Measurements from ENCODE around the gene CCM2L.

The CCM2L gene

DNA sequence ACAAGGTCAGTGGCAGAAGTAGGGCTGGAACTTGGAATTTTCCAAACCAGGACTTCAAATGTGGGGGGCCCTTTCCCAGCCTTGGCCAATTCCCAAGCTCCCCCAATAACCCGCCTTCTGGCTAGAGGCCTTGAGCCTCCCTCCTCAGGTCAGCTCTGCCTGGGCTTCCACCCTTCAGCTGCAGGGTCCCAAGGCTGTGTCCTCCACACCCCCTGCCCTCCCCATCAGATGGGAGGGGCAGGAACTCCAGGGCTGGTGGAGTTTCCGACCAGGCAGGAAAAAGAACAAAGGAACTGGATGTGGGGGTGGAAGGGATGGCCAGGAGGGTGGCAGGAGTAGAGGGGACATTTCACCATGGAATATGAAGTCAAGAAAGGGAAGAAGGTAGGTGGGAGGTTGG is at the start of gene CCM2L:
Gene CCM2L (plus strand): TSS at position 338 of the 400 bp plus-strand sequence. CDS start 17 bp downstream, at position 355.
- no peak for DNase-seq

DNA sequence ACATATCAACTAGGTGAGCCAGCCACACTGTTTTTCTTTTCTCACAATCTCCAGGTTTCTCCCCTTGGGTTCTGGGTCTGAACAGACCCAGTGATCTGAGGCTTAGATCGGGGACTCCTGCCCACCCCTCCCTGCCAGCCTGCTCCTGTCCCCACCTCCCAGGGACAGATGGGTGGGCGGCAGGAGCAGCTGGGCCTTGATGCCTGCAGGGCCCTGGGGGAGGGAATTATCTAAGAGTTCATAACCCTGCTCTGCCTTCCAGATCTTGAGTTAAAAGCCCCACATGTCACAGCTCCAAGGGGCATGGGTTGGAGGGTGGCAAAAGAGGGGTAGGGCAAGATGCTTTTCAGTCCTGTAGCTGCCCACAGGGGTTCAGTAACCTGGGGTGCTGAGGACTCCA is 47.5 kb upstream of the CCM2L start:
- no peak for DNase-seq

DNA sequence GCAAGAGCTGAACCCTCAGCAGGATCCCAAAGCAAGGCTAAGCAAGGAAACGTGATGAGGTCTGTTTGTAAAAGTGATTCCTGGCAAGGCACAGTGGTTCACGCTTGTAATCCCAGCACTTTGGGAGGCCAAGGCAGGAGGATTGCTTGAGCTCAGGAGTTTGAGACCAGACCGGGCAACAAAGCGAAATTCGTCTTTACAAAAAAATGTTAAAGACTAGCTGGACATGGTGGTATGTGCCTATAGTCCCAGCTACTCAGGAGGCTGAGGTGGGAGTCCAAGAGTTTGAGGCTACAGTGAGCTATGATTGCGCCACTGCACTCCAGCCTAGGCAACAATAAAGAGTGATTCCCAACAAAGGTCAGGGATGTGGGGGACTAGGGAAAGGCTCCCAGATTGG is 46.3 kb upstream of the CCM2L start:
- no peak for DNase-seq

DNA sequence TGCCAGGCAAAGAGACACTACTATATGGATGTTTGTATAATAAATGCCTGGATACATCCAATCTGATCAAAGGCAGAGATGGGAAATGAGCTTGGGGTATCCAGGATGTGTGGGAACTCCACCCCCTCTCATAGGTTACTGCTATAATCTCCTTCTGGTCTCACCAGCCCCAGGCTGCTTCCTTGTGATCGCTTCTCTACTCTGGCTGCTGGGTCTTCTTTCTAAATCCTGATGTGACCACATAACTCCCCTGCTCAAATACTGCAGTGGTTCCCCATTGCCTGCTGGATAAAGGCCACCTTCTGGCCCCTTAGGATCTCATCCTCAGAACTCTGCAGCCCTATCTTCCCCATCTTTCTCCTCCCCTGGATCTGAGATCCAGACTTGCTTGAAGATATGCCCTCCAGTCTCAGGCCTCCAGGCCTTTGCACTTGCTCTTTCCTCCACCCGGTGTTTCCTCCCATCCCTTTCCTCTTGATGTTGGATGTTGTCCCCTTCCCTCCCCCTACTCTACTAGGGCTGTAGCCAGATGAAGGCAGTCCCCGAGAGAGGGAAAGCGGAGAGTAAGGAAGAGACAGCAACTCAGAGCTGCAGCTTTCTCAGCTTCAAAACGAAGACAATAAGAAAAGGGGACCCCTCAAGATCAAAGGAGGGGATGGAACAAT is 43.1 kb upstream of the CCM2L start:
- no peak for DNase-seq

DNA sequence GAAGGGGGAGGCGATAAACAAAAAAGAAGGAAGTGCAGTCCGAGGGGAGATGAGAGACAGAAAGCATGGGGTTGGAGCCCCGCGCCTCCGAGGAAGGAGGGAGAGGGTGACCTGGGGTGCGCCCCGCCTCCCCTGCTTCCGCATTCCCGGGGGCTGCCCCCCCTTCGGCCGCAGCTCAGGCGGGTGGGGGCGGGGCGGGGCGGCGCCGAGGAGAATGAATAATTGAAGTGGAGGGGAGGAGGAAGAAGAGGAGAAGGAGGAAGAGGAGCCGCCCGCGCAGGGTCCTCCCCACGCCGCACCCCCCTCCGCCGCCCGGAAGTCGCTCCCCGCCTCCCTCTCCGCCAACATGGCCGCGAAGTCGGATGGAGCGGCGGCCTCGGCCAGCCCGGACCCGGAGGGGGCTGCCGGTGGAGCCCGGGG is 42.4 kb upstream of the CCM2L start, which contains the start of gene XKR7:
Gene XKR7 (plus strand): TSS at position 322 of the 420 bp plus-strand sequence. CDS start 25 bp downstream, at position 347.
- no peak for DNase-seq

DNA sequence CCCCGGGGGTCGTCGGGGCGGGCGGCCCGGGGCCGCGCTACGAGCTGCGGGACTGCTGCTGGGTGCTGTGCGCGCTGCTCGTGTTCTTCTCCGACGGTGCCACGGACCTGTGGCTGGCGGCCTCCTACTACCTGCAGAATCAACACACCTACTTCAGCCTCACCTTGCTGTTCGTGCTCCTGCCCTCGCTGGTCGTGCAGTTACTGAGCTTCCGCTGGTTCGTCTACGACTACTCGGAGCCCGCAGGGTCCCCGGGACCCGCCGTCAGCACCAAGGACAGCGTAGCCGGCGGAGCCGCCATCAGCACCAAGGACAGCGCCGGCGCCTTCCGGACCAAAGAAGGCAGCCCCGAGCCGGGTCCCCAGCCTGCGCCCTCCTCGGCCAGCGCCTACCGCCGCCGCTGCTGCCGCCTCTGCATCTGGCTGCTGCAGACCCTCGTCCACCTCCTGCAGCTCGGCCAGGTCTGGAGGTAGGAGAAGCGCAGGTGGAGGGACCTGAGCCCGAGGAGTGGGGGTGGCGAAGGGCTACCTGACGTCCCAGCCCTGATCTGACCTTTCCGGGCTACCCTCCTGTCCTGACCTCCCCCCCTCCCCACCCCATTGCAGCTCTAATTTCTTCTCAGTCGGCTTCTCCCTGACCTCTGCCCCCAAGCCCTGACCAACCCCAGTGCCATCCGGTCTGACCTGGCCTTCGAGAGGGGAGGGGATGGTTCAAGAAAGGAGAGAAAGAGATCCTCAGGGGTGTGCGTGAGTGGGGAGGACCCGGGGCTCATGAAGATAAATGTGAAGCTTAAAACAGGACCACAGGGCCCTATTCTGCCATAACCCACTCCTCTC is 41.7 kb upstream of the CCM2L start:
- DNase-seq, result peak; percentile 78

DNA sequence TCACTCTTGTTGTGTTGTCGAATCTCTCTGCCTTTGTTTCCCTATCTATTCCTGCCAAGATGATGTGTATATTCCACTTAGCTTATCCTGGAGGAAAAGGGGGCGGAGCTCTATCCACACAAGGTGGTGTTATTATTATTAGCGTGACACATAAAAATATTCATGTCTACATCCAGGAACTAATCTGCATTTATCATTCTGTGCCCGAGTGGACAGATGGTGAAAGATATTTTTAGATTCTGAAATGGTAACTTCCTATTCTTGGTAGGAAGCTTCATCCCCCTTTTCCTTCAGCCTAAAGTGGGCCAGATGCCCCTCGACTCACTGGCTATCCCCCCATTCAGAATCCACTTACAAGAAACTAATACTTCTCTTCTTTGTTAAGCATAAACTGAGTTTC is 40.2 kb upstream of the CCM2L start:
- DNase-seq, result no peak

DNA sequence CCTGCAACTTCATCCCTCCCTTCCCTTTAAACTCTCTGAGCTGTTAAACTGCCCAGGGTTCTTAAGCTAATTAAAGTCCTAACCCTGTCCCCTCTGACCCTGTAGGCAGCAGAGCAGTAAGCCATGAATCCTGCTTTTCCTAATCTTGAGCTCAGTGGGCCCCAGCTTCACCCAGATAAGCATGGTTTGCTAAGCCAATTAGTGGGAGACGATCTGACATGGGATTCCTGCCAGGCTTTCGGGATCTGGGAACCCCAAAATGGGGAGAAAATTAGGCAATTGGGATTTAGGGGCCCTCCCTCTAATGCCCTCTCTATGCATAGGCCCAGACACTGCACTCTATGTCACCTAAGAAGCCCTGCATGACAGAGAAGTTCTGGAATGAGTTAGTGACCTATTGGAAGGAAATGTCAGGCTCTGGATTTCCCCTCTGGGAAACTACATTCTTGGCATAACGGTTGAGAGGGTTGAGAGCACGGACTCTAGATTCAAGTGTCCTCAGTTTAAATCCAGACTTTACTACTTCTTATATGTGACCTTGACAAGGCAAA is 37.7 kb upstream of the CCM2L start:
- DNase-seq, result no peak

DNA sequence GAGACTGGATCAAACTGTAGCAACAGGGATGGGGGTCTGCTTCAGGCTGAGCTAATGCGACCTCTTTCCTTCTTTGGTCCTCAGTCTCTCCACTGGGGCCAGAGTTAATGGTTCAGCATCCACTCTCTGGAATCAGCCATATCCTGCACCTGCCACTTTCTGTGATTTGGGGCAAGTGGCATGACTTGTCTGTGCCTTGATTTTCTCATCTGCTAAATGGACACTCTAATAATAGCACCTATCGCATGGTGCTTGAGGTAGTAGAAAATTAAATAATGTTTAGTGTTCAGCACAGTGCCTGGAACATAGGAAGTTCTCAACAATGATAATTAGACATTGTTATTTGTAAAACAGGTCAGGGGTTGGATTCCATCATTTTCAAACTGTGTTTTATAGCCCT is 35.9 kb upstream of the CCM2L start:
- no peak for DNase-seq

DNA sequence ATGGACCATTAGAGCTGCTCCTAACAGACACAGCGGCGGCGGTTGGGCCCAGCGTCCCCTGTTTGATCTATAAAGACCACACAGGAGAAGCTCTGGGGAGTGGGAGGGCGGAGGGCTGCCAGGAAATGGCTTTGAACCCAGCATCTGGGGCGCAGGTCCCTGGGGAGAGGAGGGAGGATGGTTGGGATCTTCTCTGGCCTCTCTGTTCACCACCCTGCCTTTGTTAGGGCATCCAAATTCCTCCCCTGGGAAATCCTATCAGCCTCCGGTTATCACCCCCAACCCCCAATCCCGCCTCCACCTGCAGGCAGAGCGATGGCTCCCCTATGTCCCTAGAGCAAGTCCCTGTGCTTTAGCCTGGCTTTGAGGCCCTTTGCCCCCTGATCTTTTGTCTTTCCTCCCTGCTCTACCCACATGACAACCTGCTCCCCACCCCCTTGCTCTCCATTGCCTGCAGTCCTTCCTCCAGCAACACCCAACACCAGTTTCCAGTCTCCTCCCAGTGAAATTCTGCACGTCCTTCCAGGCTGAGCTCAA is 35.2 kb upstream of the CCM2L start:
- DNase-seq, result no peak

DNA sequence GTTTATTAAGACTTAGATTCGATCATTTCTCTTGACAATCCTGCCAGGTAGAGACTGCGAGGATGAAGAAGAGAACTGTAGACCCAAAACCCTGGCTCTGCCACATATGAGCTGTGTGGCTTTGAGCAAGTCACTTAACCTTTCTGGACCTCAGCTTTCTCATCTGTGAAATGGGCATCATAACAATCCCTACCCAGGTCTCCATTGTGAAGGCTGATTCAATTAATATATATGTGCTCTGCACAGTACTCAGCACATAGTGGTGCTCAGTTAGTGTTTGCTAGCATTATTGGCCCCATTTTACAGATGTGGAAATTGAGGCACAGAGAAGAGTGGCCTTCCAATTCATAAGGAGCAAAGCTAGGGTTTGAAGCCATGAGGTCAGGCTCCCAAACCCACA is 34.4 kb upstream of the CCM2L start:
- no peak for DNase-seq

DNA sequence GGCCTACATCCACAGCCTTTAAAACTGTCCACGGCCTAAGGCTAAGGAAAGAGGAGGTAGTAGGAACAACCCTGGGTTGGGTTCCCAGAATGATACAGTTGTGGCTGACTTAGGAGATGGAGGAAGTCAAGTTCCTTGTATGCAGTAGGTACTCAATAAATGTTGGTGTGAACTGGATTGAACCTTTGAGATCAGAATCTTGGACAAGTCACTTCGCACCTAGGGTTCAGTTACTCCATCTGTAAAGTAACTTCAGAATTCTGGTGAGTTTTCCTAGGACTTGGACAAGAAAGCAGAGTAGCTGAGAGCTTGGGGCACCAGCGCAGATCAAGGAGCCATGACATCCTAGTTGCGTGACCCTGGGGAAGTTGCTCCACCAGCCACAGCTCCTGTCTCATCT is 33.2 kb upstream of the CCM2L start:
- DNase-seq, result no peak

DNA sequence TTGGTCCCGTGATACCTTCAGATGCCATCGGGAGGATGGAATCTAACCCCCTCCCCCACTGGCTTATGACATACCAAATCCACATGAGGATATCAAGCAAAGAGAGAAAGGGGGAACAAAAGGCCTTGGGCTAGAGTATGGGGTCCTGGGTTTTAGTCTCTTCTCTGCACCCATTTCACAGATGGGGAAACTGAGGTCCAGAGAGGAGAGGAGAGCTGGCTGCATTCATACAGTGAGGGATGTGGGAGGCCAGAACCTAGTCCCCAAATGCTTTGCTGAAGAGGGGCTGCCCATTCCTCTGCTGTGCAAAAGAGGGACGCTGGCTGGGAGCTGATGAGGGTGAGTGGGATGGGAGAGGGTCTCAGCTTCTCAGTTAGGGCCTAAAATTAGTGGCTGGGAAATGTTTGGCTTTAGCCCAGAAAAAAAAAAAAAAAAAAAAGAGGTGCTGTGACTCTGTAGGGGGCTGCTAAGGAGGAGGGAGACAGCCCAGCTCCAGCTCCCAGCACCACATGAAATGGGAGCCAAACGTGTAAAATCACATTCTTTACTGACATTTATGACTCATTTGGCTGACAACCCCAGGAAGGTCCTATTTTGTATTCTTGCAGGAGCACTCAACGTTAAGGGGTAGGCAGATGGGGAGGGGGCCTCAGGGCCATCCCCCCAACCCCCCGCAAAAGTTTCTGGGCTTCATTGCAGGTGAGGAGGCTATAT is 30.4 kb upstream of the CCM2L start:
- no peak for DNase-seq

DNA sequence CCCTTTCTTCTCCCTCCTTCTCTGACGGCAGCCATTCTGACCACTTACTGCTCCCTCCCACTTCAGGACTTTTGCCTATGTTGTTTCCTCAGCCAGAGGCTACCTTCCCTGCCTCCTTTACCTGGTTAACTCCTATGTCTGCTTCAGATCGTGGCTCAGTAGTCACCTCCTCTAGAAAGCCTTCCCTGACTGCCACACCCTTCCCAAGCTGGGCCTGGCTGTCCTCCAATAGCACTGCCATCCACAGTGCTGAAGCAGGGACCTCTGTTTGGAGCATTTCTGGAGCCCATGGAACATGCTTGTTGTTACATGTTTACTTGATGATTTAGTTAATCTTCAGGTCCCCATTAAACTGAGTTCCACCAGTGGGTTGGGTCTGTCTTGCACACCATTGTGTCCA is 28.5 kb upstream of the CCM2L start:
- no peak for DNase-seq

DNA sequence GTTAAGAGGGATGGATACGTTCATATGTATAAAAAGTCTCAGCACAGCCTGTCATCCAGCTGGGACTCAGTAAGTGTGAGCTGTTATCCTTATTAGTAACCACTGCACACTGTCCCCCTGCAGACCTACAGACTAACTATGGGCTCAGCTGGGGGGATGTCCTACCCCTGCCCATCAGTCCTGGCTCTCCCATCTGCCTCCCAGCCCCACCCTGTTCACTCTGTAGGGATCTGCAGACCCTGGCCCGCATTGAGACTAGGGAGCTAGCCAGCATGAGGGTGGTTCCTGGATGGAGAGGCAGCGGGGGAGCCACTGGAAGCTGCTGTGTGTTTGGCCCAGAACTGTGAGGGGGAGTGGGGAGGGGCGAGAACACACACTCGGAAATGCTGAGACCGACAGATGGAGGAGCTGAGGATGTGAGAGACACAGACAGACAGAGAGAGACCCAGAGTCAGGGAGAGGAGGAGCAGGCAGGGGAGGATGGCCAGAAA is 25.2 kb upstream of the CCM2L start:
- no peak for DNase-seq

DNA sequence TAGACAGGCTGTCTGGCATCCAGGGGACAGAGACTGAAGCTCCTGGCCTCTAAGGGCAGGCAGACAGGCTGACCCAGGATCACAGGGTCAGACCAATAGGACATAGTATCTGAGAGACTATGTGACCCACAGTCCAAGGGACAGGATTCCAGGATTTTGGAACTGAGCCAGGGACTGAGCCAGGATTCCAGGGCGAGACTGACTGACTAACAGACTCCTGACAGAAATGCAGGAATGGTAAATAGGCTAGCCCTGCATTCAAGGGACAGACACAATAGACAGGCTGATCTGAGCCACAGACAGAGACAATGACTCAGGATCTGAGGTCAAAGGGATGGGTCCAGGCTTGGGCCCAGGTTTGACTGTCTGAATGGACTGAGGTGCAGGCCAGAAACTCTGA is 22.5 kb upstream of the CCM2L start:
- no peak for DNase-seq

DNA sequence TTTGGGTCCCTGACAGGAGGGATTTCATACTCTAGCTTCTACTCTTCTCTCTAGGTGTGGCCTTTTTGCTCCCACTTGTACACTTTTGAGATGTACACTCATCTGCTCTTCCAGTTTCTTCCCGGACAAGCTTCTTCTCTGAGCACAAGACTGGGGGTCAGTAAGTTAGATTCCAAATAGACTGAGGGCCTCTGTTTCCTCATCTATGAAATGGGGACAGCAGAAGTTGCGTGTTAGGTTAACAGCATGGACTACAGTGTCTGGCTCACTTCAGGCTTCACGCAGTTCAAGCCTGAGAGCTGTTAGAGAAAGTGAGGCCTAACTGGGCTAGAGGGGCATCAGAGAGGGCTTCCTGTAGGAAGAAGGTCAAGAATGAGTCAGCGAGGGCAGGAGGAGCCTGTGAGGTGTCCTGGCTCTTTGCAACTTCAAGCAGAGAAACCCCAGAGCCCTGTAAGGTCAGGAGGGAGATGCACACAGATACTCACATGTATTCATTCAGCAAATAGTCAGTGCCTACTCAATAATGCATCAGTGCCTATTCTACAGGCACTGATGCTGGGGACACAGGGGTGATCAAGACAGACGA is 21.7 kb upstream of the CCM2L start:
- no peak for DNase-seq

DNA sequence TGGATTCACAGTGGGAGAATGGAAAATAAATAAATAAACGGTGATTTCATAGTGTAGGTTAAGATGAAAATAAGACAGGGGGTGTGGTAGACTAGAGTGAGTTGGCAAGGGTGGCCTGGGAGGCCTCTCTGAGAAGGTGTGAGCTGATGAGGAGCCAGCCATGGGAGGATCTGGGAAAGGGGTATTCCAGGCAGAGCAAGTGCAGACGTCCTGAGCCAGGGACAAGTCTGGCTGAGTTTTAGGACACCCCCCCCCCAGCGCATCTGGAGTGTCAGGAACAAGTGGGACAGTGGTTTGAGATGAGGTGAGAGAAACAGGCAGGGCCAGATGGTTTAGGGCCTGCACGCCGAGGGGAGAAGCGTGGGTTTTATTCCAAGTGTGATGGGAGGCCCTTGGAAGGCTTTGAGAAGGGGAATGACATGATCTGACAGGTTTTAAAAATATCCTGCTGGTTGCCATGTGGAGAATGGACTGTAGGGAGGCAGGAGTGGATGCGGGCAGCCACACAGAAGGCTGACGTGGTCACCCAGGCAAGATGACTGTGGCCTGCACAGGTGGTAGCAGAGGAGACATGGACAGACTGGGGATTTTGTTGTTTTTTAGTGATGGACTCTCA is 21.1 kb upstream of the CCM2L start:
- no peak for DNase-seq

DNA sequence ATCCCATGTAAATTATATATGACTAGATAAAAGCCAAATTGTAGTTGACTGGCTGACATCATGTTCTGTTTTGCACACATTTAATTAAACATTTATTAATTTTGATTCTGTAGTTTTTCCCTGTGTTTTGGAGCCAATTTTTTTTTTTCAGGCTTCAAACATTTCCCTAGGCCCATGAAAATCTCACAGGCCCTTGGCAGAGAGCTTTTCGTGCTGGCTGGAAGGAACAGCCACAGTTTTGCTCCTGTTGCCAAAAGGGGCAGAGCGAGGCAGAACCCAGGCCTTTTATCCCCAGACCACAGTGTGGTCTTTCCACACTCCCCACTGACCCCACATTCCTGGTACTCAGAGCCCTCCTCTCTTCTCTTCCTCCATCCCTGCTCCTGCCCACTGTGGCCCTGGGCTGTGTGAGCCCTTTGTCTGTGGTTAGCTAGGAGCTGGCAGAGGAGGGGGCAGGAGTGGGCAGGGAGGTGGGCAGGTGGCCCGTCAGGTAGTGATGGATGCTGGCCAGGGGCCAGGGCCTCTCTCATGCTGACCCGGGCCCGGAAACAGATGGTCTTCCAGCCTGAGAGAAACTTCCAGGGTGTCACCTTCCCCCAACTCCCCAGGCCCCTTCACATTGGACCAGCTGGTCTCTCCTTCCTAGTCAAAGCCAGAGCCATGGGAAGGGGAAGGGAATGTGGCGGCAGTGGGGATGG is 19.4 kb upstream of the CCM2L start:
- no peak for DNase-seq

DNA sequence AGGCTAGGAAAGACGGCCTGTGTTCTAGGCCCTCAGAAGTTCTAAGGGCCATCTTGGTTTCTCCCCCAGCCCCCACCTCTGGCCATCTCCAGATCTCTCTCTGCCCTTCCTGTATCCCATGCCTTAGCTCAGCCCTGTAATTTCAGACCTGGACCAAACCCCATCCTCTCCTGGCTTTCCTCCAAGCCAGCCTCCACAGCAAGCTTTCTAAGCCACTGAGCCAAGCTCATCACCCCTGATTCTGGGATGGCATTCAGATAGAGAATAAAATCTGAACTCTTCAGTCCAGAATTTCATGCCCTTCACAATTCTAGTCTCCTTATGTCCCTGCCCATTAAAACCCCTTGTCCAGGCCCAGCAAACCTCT is 18.9 kb upstream of the CCM2L start:
- DNase-seq, result no peak

DNA sequence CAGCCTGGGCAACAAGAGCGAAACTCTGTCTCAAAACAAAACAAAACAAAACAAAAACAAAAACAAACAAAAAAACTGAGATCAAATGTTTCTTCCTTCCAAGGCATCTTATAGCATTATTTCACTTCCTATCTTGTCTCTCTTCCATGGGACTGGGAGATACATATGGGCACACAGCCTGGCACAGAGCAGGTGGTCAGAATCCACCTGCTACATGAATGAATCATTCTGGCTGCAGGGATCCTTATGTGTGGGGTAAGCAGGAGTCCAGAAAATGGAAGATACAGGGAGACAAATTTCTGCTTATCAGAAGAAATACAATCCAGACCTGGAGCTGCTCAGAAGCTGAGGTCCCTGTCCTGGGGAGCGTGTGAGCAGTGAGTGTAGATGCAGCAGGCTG is 18.2 kb upstream of the CCM2L start:
- no peak for DNase-seq

DNA sequence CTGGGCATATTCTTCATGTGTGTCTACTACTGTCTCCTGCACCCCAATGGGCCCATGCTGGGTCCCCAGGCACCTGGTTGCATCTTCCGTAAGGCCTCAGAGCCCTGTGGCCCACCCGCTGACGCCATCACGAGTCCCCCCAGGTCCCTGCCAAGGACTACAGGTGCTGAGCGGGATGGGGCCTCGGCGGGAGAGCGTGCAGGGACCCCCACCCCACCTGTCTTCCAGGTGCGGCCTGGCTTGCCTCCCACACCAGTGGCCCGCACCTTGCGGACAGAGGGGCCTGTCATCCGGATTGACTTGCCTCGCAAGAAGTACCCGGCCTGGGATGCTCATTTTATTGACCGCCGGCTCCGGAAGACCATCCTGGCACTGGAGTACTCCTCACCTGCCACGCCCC is 13.2 kb upstream of the CCM2L start:
- DNase-seq, result no peak
